GM21723 (cell line): ENCODE data around the gene NIFK.
A peak's percentile ranks its signal among the peaks of the same experiment; 100 is the strongest.

Experiments used
- ATAC-seq: cut with Tn5 transposase; IDR thresholded peaks from one replicate; pipeline ENCODE4 v1.9.1; 2021; ENCODE audit warnings: mild to moderate bottlenecking, moderate library complexity; ENCODE audit not compliant: unreplicated experiment

NIFK gene

GRCh38 chr2:121736462-121737336 is at the start of gene NIFK:
NIFK (minus strand) TSS chr2:121736875; CDS start chr2:121736850, 25 bp downstream.
- peak; percentile 96 for ATAC-seq

- no peak for ATAC-seq
Observed at GRCh38 chr2:121783180-121783579, 46.5 kb upstream of the NIFK start.

GRCh38 chr2:121778741-121779487 is 42.2 kb upstream of the NIFK start:
- ATAC-seq = no peak

- ATAC-seq = no peak
Observed at GRCh38 chr2:121777699-121778058, 41.0 kb upstream of the NIFK start.

GRCh38 chr2:121776885-121777698 is 40.4 kb upstream of the NIFK start:
- ATAC-seq = no peak

- ATAC-seq = no peak
Observed at GRCh38 chr2:121776361-121776760, 39.7 kb upstream of the NIFK start.

- ATAC-seq = no peak
Observed at GRCh38 chr2:121774235-121774634, 37.6 kb upstream of the NIFK start.

- ATAC-seq = no peak
Observed at GRCh38 chr2:121771976-121772742, 35.5 kb upstream of the NIFK start.

- ATAC-seq = no peak
Observed at GRCh38 chr2:121768143-121768755, 31.6 kb upstream of the NIFK start.

- ATAC-seq = no peak
Observed at GRCh38 chr2:121766624-121767023, 29.9 kb upstream of the NIFK start.

GRCh38 chr2:121764681-121765228 is 28.1 kb upstream of the NIFK start:
- no peak for ATAC-seq

- ATAC-seq = peak; percentile 100
Observed at GRCh38 chr2:121755237-121756111, 18.8 kb upstream of the NIFK start, which contains the start of gene TSN. TSN (plus strand) TSS chr2:121755651; CDS start chr2:121755780, 129 bp downstream.

- ATAC-seq = no peak
Observed at GRCh38 chr2:121754851-121755236, 18.2 kb upstream of the NIFK start.

- peak; percentile 63 for ATAC-seq
Observed at GRCh38 chr2:121748202-121748601, 11.5 kb upstream of the NIFK start.

GRCh38 chr2:121746071-121746578 is 9.4 kb upstream of the NIFK start:
- ATAC-seq = no peak

- no peak for ATAC-seq
Observed at GRCh38 chr2:121741450-121741849, 4.8 kb upstream of the NIFK start.

- ATAC-seq = no peak
Observed at GRCh38 chr2:121740973-121741372, 4.3 kb upstream of the NIFK start.

GRCh38 chr2:121736140-121736461 is 574 bp downstream of the NIFK start:
- no peak for ATAC-seq
